Measurements from ENCODE around the gene RNASE11. TPM values are rescaled to one million over a fixed set of nuclear protein-coding genes. Genes with fewer than 3 reads are reported as not detected.

The RNASE11 gene
- total and polyA plus RNA-seq, 2 of the 4 experiments (the other 2 are of a cell fraction), result not detected

- peak overlapping the region; percentile 99 for H3K4me2 ChIP-seq (ENCODE audit: low read depth, low read length)
- no peak overlapping the region; the same call in 1 of the 2 replicates for H3K9ac ChIP-seq (ENCODE audit: low read depth, low read length)
- H2AK9ac ChIP-seq (replicated peaks; ENCODE audit: low read depth, low read length, poor library complexity), result no peak overlapping the region
- intact Hi-C loops (cut with micrococcal nuclease), result loop anchor here (1.0 kb wide), 1 partner anchor 11 kb away; no protein-coding TSS in a partner anchor
- no peak overlapping the region for H2AK5ac ChIP-seq (ENCODE audit: low read depth, low read length)
- H3K56ac ChIP-seq (ENCODE audit: extremely low read depth, insufficient read depth, low read length), result no peak overlapping the region
- no peak overlapping the region for H4K8ac ChIP-seq (ENCODE audit: low read depth in 2 of 2, low read length in 2 of 2)
- H3K36me3 ChIP-seq (ENCODE audit: control insufficient read depth, insufficient read depth, low read length), result no peaks in the 10 kb centered on the region
- H3K9me1 ChIP-seq (ENCODE audit: insufficient read depth, low read length), result no peaks in the 10 kb centered on the region
- TF ChIP-seq NFE2L2 (IDR thresholded peaks at IDR 0.05; ENCODE audit: low read depth, low read length) (no peak), CEBPB (IDR thresholded peaks at IDR 0.05; ENCODE audit: low read depth, low read length) (peak; percentile 84)
- peaks cover 4% of the 10 kb centered on the region; the same call in 1 of the 2 replicates for H3K4me1 ChIP-seq (ENCODE audit: control insufficient read depth, insufficient read depth, low read length)
- no peak overlapping the region for H3K27ac ChIP-seq (ENCODE audit: insufficient read depth, low read length)
- no peak overlapping the region for H2BK20ac ChIP-seq (ENCODE audit: low read depth, low read length)
- DNase-seq, result peak; percentile 60
- in situ Hi-C loops (cut with MboI; ENCODE audit: low sequenced_read_pairs), result no loop called here
- no peak overlapping the region for H3K23ac ChIP-seq (ENCODE audit: low read depth, low read length)
- dilution Hi-C loops (cut with HindIII; ENCODE audit: low sequenced_read_pairs, unreplicated experiment), result no loop called here
- CTCF ChIA-PET, result no interaction called here
- peak overlapping the region; percentile 70 for H2AFZ ChIP-seq (replicated peaks; ENCODE audit: low read length, poor library complexity)
- POLR2A ChIA-PET (ENCODE audit: unreplicated experiment), result no interaction called here
- no peak overlapping the region for H4K91ac ChIP-seq (ENCODE audit: insufficient read depth, low read depth, low read length)
- ATAC-seq (ENCODE audit: low read depth), result peak; percentile 50
- H3K4me3 ChIP-seq (ENCODE audit: insufficient read depth, low read depth, low read length), result peak overlapping the region; percentile 81
- no peak overlapping the region for H3K4ac ChIP-seq (ENCODE audit: low read depth, low read length)
- no peak overlapping the region for H2BK15ac ChIP-seq (ENCODE audit: low read depth, low read length)
- no peak overlapping the region for H3K18ac ChIP-seq (ENCODE audit: low read depth, low read length)
- H3K79me1 ChIP-seq (ENCODE audit: low read depth in 1 of 2, low read length in 2 of 2), result no peaks in the 10 kb centered on the region
- no peak overlapping the region for H2BK120ac ChIP-seq (ENCODE audit: low read depth, low read length)
- H2BK5ac ChIP-seq (ENCODE audit: low read depth, low read length, poor library complexity, severe bottlenecking), result no peak overlapping the region
- peaks cover 4% of the 10 kb centered on the region; the same call in 1 of the 2 replicates for H4K20me1 ChIP-seq (ENCODE audit: insufficient read depth, low read length)
- H3K9me3 ChIP-seq (ENCODE audit: control insufficient read depth, insufficient read depth, low read length), result no peaks in the 10 kb centered on the region
- no peak overlapping the region for H4K5ac ChIP-seq (ENCODE audit: low read depth, low read length)
- no peak overlapping the region for H3K14ac ChIP-seq (replicated peaks; ENCODE audit: low read depth, low read length)
- WGBS, 2 experiments (ENCODE audit: extremely low coverage in 2 of 2, insufficient read length in 1 of 2), result 3% methylated on average over 6 of the region's 22 CpGs; no CpG with 5 or more reads in 1 of the 2 experiments
- H3K27me3 ChIP-seq (ENCODE audit: control insufficient read depth, insufficient read depth, low read length), result peaks cover 12% of the 10 kb centered on the region
- no TSS peak for BruUV-seq (replicated peaks)
Observed at GRCh38 chr14:20624495-20625070, 36.8 kb upstream of the RNASE11 start.

All from IMR-90 (cell line).